ENCODE data around the gene SUSD1.

- no peak for TF ChIP-seq ESRRG (CRISPR knock-in tag; IDR thresholded peaks at IDR 0.05)
- no peak for TF ChIP-seq GLIS3 (CRISPR knock-in tag; IDR thresholded peaks at IDR 0.05)
- no peak for TF ChIP-seq TOX (CRISPR knock-in tag; IDR thresholded peaks at IDR 0.05; ENCODE audit: borderline replicate concordance)
- no peak for TF ChIP-seq ZFP3 (CRISPR knock-in tag; IDR thresholded peaks at IDR 0.05)
- TF ChIP-seq ZFP30 (CRISPR knock-in tag; IDR thresholded peaks at IDR 0.05): no peak
- TF ChIP-seq SNAI2 (CRISPR knock-in tag; IDR thresholded peaks at IDR 0.05): no peak
- TF ChIP-seq CSRNP3 (CRISPR knock-in tag; IDR thresholded peaks at IDR 0.05): no peak
- TF ChIP-seq PATZ1 (CRISPR knock-in tag; IDR thresholded peaks at IDR 0.05; ENCODE audit: borderline replicate concordance): no peak
- TF ChIP-seq ZC3H10 (CRISPR knock-in tag; IDR thresholded peaks at IDR 0.05): no peak
- TF ChIP-seq RARB (CRISPR knock-in tag; IDR thresholded peaks at IDR 0.05): no peak
- TF ChIP-seq OSR1 (CRISPR knock-in tag; IDR thresholded peaks at IDR 0.05): no peak
- TF ChIP-seq CREB5 (CRISPR knock-in tag; IDR thresholded peaks at IDR 0.05; ENCODE audit: low read depth): no peak
- TF ChIP-seq ARNTL (CRISPR knock-in tag; IDR thresholded peaks at IDR 0.05; ENCODE audit: borderline replicate concordance, low read depth): no peak
Measured at GRCh38 chr9:112021742-112022141, 153.4 kb downstream of the SUSD1 start.
